H9 (cell line): ENCODE data around the gene GNAI1. TPM values are rescaled to one million over a fixed set of nuclear protein-coding genes. Genes with fewer than 3 reads are reported as not detected.

Source experiments
- DNase-seq: peaks from one replicate; pipeline ENCODE4 v3.0.0-alpha.2; 2017
- H2AFZ ChIP-seq: one replicate; pipeline ENCODE4 v1.6.1; 2013; ENCODE audit warnings: mild to moderate bottlenecking, low read length, control low read depth, moderate library complexity
- H2AK5ac ChIP-seq: 2 replicates; pipeline ENCODE4 v1.6.1; 2013; ENCODE audit warnings: low read length, control low read depth, mixed read lengths; ENCODE audit not compliant: insufficient read length
- H2BK120ac ChIP-seq: one replicate; pipeline ENCODE4 v1.6.1; 2013; ENCODE audit warnings: low read depth, mild to moderate bottlenecking, low read length, control low read depth, inconsistent platforms; ENCODE audit not compliant: poor library complexity, severe bottlenecking
- H2BK12ac ChIP-seq: 2 replicates; pipeline ENCODE4 v1.6.1; 2013; ENCODE audit warnings: low read length, control low read depth, mixed read lengths, low read depth; ENCODE audit not compliant: insufficient read length
- H2BK15ac ChIP-seq: 2 replicates; pipeline ENCODE4 v1.6.1; 2013; ENCODE audit warnings: low read depth, low read length, control low read depth
- H2BK20ac ChIP-seq: one replicate; pipeline ENCODE4 v1.6.1; 2013; ENCODE audit warnings: low read depth, mild to moderate bottlenecking, low read length, control low read depth, inconsistent platforms; ENCODE audit not compliant: poor library complexity, severe bottlenecking
- H2BK5ac ChIP-seq: 2 replicates; pipeline ENCODE4 v1.6.1; 2013; ENCODE audit warnings: low read length, control low read depth, mixed read lengths; ENCODE audit not compliant: insufficient read length
- H3K14ac ChIP-seq: 2 replicates; pipeline ENCODE4 v1.6.1; 2013; ENCODE audit warnings: low read length, control low read depth; ENCODE audit not compliant: insufficient read depth
- H3K18ac ChIP-seq: 2 replicates; pipeline ENCODE4 v1.6.1; 2013; ENCODE audit warnings: low read depth, mild to moderate bottlenecking, mixed read lengths, low read length, control low read depth; ENCODE audit not compliant: insufficient read length
- H3K23ac ChIP-seq: 2 replicates; pipeline ENCODE4 v1.6.1; 2013; ENCODE audit warnings: low read length, control low read depth, mixed read lengths, low read depth; ENCODE audit not compliant: insufficient read length
- H3K23me2 ChIP-seq: 2 replicates; pipeline ENCODE4 v1.6.1; 2013; ENCODE audit warnings: low read depth, mild to moderate bottlenecking, mixed read lengths, low read length, control low read depth; ENCODE audit not compliant: insufficient read length, poor library complexity, severe bottlenecking
- H3K27ac ChIP-seq: 2 replicates; pipeline ENCODE4 v1.5.1; 2013; ENCODE audit warnings: low read length, control low read depth, mixed read lengths, low read depth; ENCODE audit not compliant: insufficient read length
- H3K27me3 ChIP-seq: 2 replicates; pipeline ENCODE4 v1.6.1; 2013; ENCODE audit warnings: low read length, control low read depth, inconsistent platforms; ENCODE audit not compliant: insufficient read depth
- H3K4ac ChIP-seq: 2 replicates; pipeline ENCODE4 v1.6.1; 2013; ENCODE audit warnings: low read depth, mild to moderate bottlenecking, control low read depth, inconsistent platforms, low read length, moderate library complexity
- H3K4me1 ChIP-seq: 2 replicates; pipeline ENCODE4 v1.6.1; 2013; ENCODE audit warnings: low read length, control low read depth, inconsistent platforms; ENCODE audit not compliant: insufficient read depth
- H3K4me2 ChIP-seq: 2 replicates; pipeline ENCODE4 v1.6.1; 2013; ENCODE audit warnings: low read length, control low read depth, mixed read lengths; ENCODE audit not compliant: insufficient read length, insufficient read depth
- H3K56ac ChIP-seq: 2 replicates; pipeline ENCODE4 v1.6.1; 2013; ENCODE audit warnings: low read depth, mild to moderate bottlenecking, mixed read lengths, low read length, control low read depth; ENCODE audit not compliant: insufficient read length
- H3K79me1 ChIP-seq: 2 replicates; pipeline ENCODE4 v1.6.1; 2013; ENCODE audit warnings: low read depth, mild to moderate bottlenecking, moderate library complexity, low read length, control low read depth, inconsistent platforms; ENCODE audit not compliant: insufficient read depth, poor library complexity, severe bottlenecking
- H3K79me2 ChIP-seq: 2 replicates; pipeline ENCODE4 v1.6.1; 2013; ENCODE audit warnings: low read length, control low read depth, inconsistent platforms; ENCODE audit not compliant: insufficient read depth
- H3K9ac ChIP-seq: 2 replicates; pipeline ENCODE4 v1.6.1; 2013; ENCODE audit warnings: low read length, control low read depth, mixed read lengths; ENCODE audit not compliant: insufficient read length; ENCODE audit errors: extremely low read depth
- H3K9me3 ChIP-seq: one replicate; pipeline ENCODE4 v1.6.1; 2013; ENCODE audit warnings: low read depth, low read length, inconsistent platforms; ENCODE audit not compliant: control insufficient read depth
- H3T11ph ChIP-seq: one replicate; pipeline ENCODE4 v1.6.1; 2013; ENCODE audit warnings: mild to moderate bottlenecking, low read length, control low read depth, inconsistent platforms
- H4K20me1 ChIP-seq: one replicate; pipeline ENCODE4 v1.6.1; 2013; ENCODE audit not compliant: control insufficient read depth, insufficient read length, insufficient read depth
- H4K5ac ChIP-seq: 2 replicates; pipeline ENCODE4 v1.6.1; 2013; ENCODE audit warnings: low read depth, mild to moderate bottlenecking, mixed read lengths, low read length, control low read depth; ENCODE audit not compliant: insufficient read length
- H4K8ac ChIP-seq: replicated peaks from 2 replicates; pipeline ENCODE4 v1.6.1; 2013; ENCODE audit warnings: low read length, control low read depth, mixed read lengths, low read depth; ENCODE audit not compliant: insufficient read length
- H4K91ac ChIP-seq: 2 replicates; pipeline ENCODE4 v1.6.1; 2013; ENCODE audit warnings: low read depth, mild to moderate bottlenecking, moderate library complexity, mixed read lengths, low read length, control low read depth; ENCODE audit not compliant: insufficient read length
- H3K27ac Mint-ChIP-seq, 3 experiments: 2 replicates in 2 of 3; 3 replicates in 1 of 3; pipeline ENCODE4 v1.8.0; 2020 to 2021; ENCODE audit warnings: mixed read lengths in 3 of 3, mild to moderate bottlenecking in 1 of 3, moderate library complexity in 1 of 3
- H3K27me3 Mint-ChIP-seq: 2 replicates; pipeline ENCODE4 v1.8.0; 2021; ENCODE audit warnings: low read depth, mild to moderate bottlenecking, moderate library complexity, mixed read lengths
- H3K36me3 Mint-ChIP-seq, 3 experiments: 2 replicates in 2 of 3; 3 replicates in 1 of 3; pipeline ENCODE4 v1.8.0; 2020 to 2021; ENCODE audit warnings: low read depth in 3 of 3, mixed read lengths in 3 of 3; ENCODE audit not compliant: insufficient read depth in 1 of 3
- H3K4me1 Mint-ChIP-seq, 2 experiments: 2 replicates each; pipeline ENCODE4 v1.8.0; 2020; ENCODE audit warnings: mixed read lengths in 2 of 2
- H3K4me3 Mint-ChIP-seq, 2 experiments: 2 replicates in 1 of 2; 3 replicates in 1 of 2; pipeline ENCODE4 v1.8.0; 2020 to 2021; ENCODE audit warnings: mild to moderate bottlenecking in 2 of 2, mixed read lengths in 2 of 2, moderate library complexity in 1 of 2
- H3K9me3 Mint-ChIP-seq, 2 experiments: 2 replicates in 1 of 2; 3 replicates in 1 of 2; pipeline ENCODE4 v1.8.0; 2020; ENCODE audit warnings: mild to moderate bottlenecking in 2 of 2, mixed read lengths in 2 of 2, moderate library complexity in 1 of 2
- WGBS: extraction: QIAGEN DNeasy Blood & Tissue Kit; methylation state at CpG from one replicate; pipeline ENCODE4 v1.1.7; 2013; ENCODE audit warnings: missing lambda C conversion rate, low lambda C conversion rate, mixed read lengths; ENCODE audit not compliant: insufficient read length; ENCODE audit errors: extremely low coverage; 5-methylcytosine and 5-hydroxymethylcytosine counted together
- total RNA-seq: library from RNA; stranded (reverse); gene quantifications from 2 replicates; pipeline ENCODE4 v1.2.1, GENCODE V29; 2021
- TF ChIP-seq, protein P1 (sequence below): fragments of 200-600 bp; sonication (generic); conservative IDR thresholded peaks from 3 replicates; pipeline ENCODE4 v1.8.0; 2021; ENCODE audit warnings: antibody characterized with exemption, mild to moderate bottlenecking

Gene GNAI1
- total RNA-seq, 1 experiment from 2014 or later, result 14.1 TPM

DNA sequence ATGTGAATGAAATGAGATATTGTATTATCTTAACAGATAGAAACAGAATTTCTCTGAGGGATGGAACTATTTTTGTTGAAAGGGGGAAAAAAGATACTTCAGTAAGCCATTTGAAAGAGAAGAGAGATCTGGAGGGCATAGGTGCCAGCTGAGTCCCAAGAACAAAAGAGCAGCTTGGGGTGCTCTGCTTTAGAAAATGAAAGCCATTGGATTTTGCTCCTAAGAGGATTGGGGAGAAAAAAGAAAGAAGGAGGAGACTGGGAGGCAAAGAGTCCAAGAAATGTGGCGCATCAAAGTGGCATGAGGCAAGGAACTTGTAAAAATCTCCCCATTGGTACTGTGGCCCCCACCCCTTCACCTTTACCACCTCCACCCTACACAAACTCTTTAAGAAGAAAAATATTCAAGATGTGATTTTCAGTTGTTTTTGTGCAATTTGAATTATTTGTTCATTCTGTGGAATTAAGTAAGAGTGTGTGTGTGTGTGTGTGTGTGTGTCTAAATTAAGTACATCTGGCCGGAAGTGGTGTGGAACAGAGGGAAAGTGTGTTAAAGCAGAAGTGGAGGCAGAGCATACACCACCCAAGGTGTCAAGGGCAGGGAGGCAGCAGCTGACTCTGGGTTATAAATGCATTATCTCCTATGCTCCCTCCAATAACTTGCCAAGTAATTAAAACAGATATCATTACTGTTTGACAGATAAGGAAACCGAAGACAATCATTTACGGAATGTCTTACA lies 9.9 kb upstream of the GNAI1 start:
- Histone ChIP-seq H2BK120ac (no peak overlapping the region), H3K56ac (no peak overlapping the region), H3K4me1 (no peaks in the 10 kb centered on the region; the same call in 1 of the 2 replicates), H2AFZ (no peak overlapping the region), H4K91ac (no peak overlapping the region), H3K4ac (no peak overlapping the region), H2AK5ac (no peak overlapping the region), H3K9ac (no peak overlapping the region), H3K27me3 (peaks cover 16% of the 10 kb centered on the region; the same call in 1 of the 2 replicates), H3K14ac (no peak overlapping the region), H3K79me2 (0 out of 2 replicates have a peak, but pooled peaks cover 2% of the 10 kb centered on the region), H3K4me2 (no peak overlapping the region), H3K18ac (no peak overlapping the region), H3K23ac (no peak overlapping the region), H2BK5ac (no peak overlapping the region), H3K27ac (no peak overlapping the region), H3K79me1 (no peaks in the 10 kb centered on the region), H4K8ac (no peak overlapping the region), H3K23me2 (no peaks in the 10 kb centered on the region), H2BK12ac (no peak overlapping the region), H4K20me1 (no peaks in the 10 kb centered on the region), H4K5ac (no peak overlapping the region), H3K9me3 (no peaks in the 10 kb centered on the region), H3T11ph (no peak overlapping the region), H2BK15ac (no peak overlapping the region), H2BK20ac (no peak overlapping the region)
- TF ChIP-seq, protein P1, sequence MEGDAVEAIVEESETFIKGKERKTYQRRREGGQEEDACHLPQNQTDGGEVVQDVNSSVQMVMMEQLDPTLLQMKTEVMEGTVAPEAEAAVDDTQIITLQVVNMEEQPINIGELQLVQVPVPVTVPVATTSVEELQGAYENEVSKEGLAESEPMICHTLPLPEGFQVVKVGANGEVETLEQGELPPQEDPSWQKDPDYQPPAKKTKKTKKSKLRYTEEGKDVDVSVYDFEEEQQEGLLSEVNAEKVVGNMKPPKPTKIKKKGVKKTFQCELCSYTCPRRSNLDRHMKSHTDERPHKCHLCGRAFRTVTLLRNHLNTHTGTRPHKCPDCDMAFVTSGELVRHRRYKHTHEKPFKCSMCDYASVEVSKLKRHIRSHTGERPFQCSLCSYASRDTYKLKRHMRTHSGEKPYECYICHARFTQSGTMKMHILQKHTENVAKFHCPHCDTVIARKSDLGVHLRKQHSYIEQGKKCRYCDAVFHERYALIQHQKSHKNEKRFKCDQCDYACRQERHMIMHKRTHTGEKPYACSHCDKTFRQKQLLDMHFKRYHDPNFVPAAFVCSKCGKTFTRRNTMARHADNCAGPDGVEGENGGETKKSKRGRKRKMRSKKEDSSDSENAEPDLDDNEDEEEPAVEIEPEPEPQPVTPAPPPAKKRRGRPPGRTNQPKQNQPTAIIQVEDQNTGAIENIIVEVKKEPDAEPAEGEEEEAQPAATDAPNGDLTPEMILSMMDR, result no peak
- no peaks in the 10 kb centered on the region for H3K9me3 Mint-ChIP-seq
- peaks cover 18% of the 10 kb centered on the region for H3K27me3 Mint-ChIP-seq
- H3K4me1 Mint-ChIP-seq, result peaks cover 11 to 15% of the 10 kb centered on the region in 2 experiments
- no peaks in the 10 kb centered on the region for H3K36me3 Mint-ChIP-seq
- 0 out of 7 replicates have a peak overlapping the region, but pooled peaks of 1 of the 3 experiments have one; percentile 33 for H3K27ac Mint-ChIP-seq
- no peak overlapping the region for H3K4me3 Mint-ChIP-seq
- WGBS, result no CpG with 5 or more reads among the region's 4 CpGs
- DNase-seq, result no peak
